HG03565 (cell line): ENCODE results near the gene RORB.

Experiments
- ATAC-seq: cut with Tn5 transposase; IDR thresholded peaks from one replicate; pipeline ENCODE4 v1.9.1; 2021; ENCODE audit warnings: mild to moderate bottlenecking, moderate library complexity; ENCODE audit not compliant: unreplicated experiment

The RORB gene

GRCh38 chr9:74697535-74697934 lies 200.4 kb downstream of the RORB start:
- peak; percentile 55 for ATAC-seq

GRCh38 chr9:74711341-74711740 lies 214.2 kb downstream of the RORB start:
- ATAC-seq = no peak

GRCh38 chr9:74718709-74719108 lies 221.6 kb downstream of the RORB start:
- ATAC-seq = no peak

GRCh38 chr9:74719306-74719705 lies 222.2 kb downstream of the RORB start:
- no peak for ATAC-seq

GRCh38 chr9:74721696-74722660 lies 224.8 kb downstream of the RORB start:
- no peak for ATAC-seq

- no peak for ATAC-seq
Observed at GRCh38 chr9:74724317-74724716, 227.2 kb downstream of the RORB start.

- ATAC-seq = no peak
Observed at GRCh38 chr9:74726581-74726980, 229.4 kb downstream of the RORB start.

GRCh38 chr9:74728176-74728575 lies 231.0 kb downstream of the RORB start:
- ATAC-seq = no peak

- no peak for ATAC-seq
Observed at GRCh38 chr9:74729136-74729695, 232.1 kb downstream of the RORB start.

GRCh38 chr9:74735761-74736160 lies 238.6 kb downstream of the RORB start:
- ATAC-seq = no peak

- no peak for ATAC-seq
Observed at GRCh38 chr9:74736646-74737045, 239.5 kb downstream of the RORB start.

GRCh38 chr9:74742191-74742790 lies 245.2 kb downstream of the RORB start:
- no peak for ATAC-seq
